NCI-H345 (cell line): ENCODE data around the gene F8.
A peak's percentile ranks its signal among the peaks of the same experiment; 100 is the strongest.
"Not testable (repeated sequence)": the region's sequence is repeated elsewhere in the genome, so short reads cannot be mapped to it uniquely, and the experiment has no call there.

Experiments
- DNase-seq: peaks from one replicate; lab custom pipeline; 2025; lab: John Stamatoyannopoulos, UW

The F8 gene

GRCh38 chrX:154885057-154885456, 137.5 kb downstream of the F8 start:
- not testable (repeated sequence) for DNase-seq

- not testable (repeated sequence) for DNase-seq
These were observed 138.5 kb downstream of the F8 start for GRCh38 chrX:154884069-154884468.

- DNase-seq: no peak
These were observed 149.2 kb downstream of the F8 start for GRCh38 chrX:154873329-154873728.

GRCh38 chrX:154868522-154868921, 154.0 kb downstream of the F8 start:
- DNase-seq: not testable (repeated sequence)

GRCh38 chrX:154855256-154855655, 167.3 kb downstream of the F8 start:
- no peak for DNase-seq

- no peak for DNase-seq
These were observed 171.4 kb downstream of the F8 start for GRCh38 chrX:154850957-154851611.

GRCh38 chrX:154840856-154841255, 181.7 kb downstream of the F8 start:
- DNase-seq: peak; percentile 7

- no peak for DNase-seq
These were observed 186.4 kb downstream of the F8 start for GRCh38 chrX:154836163-154836562.

- no peak for DNase-seq
These were observed 188.0 kb downstream of the F8 start, which contains the start of gene SMIM9 for GRCh38 chrX:154834562-154834961. Gene SMIM9 (minus strand): TSS chrX:154834662. CDS start chrX:154830856, 3,806 bp downstream.

GRCh38 chrX:154833746-154834274, 188.7 kb downstream of the F8 start:
- DNase-seq: no peak

- no peak for DNase-seq
These were observed 192.5 kb downstream of the F8 start for GRCh38 chrX:154829926-154830442.

GRCh38 chrX:154829134-154829533, 193.4 kb downstream of the F8 start:
- no peak for DNase-seq

GRCh38 chrX:154828016-154828408, 194.5 kb downstream of the F8 start:
- DNase-seq: no peak

- DNase-seq: no peak
These were observed 195.1 kb downstream of the F8 start for GRCh38 chrX:154827194-154828015.

GRCh38 chrX:154825586-154825985, 196.9 kb downstream of the F8 start:
- not testable (repeated sequence) for DNase-seq

- no peak for DNase-seq
These were observed 197.9 kb downstream of the F8 start for GRCh38 chrX:154824638-154825037.

GRCh38 chrX:154822029-154822428, 200.5 kb downstream of the F8 start:
- no peak for DNase-seq

GRCh38 chrX:154821523-154821922, 201.0 kb downstream of the F8 start:
- DNase-seq: no peak

- no peak for DNase-seq
These were observed 202.7 kb downstream of the F8 start for GRCh38 chrX:154819771-154820341.

GRCh38 chrX:154818916-154819770, 203.4 kb downstream of the F8 start:
- no peak for DNase-seq

GRCh38 chrX:154817048-154817618, 205.4 kb downstream of the F8 start:
- DNase-seq: not testable (repeated sequence)
